CD4-positive, alpha-beta T cell treated with Interleukin-12 subunit alpha and Interleukin-12 subunit beta, for 1 hour (primary cell): ENCODE measurements around the gene FHL2.
"Not testable (repeated sequence)": the region's sequence is repeated elsewhere in the genome, so short reads cannot be mapped to it uniquely, and the experiment has no call there.

Experiments
- DNase-seq: peaks from one replicate; pipeline ENCODE4 v3.0.0-alpha.2; 2020

Gene FHL2

DNA sequence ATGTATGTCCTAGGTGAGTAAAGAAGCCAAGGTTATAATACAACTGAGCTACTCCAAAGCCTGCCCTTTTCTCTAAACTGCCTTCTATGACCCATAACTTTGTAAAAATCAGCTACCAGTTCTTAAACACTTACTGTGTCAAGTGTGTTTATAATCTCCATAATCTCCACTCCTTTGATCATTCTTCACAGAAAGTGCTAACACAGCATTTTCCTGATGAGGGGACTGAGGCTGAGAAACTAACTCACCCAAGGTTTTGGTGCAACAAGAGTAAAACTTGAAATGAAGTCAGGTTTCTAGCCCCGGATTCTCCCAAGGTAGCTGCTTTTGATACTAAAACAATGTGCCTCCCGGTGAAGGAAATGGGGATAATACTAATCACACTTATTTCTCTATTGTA, 63.4 kb downstream of the FHL2 start:
- DNase-seq: no peak

DNA sequence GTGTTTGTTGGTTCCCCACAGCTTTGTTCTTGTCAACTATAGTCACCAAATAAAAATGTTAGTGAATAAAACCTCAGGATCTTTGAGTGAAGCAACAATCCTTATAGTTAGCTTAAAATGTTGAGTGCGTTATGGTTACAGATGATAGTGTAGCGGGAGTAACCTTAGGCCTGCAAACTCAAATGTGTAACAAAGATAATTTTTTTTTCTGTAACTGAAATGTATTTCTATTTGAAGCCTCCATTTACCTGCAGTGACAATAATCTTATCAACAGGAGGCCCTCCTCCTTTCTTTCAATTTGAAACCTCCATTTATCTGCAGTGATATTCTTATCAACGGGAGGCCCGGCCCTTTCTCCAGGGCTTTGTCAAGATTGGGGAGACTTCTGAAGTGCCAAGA, 64.6 kb downstream of the FHL2 start:
- DNase-seq: no peak

DNA sequence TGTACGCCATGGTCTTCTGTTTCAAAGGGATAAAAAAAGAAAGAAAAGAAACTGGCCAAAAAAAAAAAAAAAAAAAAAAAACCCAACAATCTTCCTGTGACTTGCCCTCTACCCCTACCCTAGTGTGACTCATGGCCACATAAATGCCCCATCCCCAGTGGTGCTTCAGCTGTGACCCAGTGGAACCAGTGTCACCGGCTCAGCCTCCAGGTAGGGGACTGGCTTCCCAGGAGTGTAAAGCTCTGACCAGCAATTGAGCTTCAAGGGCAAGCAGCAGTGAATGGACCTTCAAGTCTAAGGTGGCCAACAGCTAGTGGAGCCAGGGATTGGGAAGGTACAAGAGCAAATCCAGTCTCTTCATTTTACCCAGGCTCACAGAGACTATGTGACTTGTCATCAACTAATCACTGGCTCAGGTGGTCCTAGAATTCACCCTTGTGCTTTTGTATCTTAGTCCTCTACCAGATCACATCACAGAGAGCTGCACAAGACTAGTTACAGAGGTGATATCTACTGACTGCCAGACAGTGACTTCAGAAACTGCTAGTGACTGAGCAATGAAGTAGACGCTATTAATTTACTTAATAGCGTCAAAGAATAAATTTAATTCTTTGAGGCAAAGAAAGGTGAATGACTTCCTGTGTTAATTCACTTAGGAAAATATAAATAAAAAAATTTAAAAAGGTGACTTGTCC, 68.0 kb downstream of the FHL2 start:
- DNase-seq: no peak

DNA sequence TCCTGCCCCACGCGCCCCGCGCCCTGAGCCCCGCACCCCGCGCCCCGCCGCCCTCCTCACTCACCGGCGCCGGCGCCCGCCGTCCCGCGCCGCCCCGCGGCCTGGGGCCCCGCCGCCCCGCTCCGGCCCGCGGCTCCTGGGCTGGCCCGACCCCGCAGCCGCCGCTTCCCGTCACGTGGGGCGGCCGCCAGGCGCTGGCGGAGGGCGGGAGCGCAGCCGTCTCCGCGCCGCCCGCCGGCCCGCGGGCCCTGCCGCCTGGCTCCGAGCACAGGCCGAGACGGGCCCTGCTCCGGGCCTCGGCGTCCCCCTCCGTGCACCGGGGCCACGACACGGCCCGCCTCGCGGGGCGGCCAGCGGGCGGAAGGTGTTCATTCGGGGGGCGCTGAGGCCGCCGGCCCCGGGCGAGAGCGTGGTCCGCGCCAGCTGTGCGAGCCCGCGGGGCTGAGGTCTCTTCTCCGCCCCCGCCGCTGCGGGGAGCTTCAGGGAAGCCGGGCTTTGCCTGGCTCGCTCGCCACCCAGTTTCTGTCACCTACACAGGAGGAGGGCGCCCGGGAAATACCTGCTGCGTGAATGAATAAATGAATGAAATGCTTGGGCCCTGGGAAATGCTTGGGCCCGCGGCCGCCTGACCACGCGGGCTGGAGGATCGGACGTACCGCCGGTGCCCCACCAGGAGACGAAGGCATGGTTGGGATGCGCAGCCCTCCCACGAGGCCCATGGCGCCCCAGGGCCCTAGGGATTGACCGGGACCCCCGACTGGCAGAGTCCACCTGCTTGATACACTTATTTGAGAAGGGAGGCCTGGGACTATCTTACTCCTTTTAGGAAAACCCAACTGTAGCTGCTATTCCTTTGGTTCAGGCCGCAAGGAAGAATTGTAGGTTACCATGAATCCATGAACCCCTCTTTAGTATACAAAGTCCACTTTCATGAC, 69.0 kb downstream of the FHL2 start, which contains the start of gene TGFBRAP1:
TSS of gene TGFBRAP1 (minus strand) at position 175 of the 935 bp plus-strand sequence. CDS start 21,434 bp downstream, outside the sequence.
- peak; percentile 63 for DNase-seq

DNA sequence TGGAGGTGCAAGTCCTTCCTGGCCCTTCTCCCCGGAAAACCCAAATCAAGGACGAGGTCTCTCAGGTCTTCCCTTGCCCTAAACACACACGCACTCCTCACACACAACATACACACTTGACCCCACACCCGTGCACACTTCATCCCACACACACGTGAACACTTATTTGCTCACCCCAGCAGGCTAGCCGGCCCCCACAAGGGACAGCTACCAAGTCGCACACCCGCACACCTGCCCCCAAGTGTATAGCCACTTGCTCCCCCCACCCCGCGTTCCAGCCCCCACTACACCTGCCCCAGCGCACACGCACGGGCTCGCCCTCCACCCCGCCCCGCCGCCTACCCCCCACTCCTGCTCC, 69.7 kb downstream of the FHL2 start:
- DNase-seq: no peak

DNA sequence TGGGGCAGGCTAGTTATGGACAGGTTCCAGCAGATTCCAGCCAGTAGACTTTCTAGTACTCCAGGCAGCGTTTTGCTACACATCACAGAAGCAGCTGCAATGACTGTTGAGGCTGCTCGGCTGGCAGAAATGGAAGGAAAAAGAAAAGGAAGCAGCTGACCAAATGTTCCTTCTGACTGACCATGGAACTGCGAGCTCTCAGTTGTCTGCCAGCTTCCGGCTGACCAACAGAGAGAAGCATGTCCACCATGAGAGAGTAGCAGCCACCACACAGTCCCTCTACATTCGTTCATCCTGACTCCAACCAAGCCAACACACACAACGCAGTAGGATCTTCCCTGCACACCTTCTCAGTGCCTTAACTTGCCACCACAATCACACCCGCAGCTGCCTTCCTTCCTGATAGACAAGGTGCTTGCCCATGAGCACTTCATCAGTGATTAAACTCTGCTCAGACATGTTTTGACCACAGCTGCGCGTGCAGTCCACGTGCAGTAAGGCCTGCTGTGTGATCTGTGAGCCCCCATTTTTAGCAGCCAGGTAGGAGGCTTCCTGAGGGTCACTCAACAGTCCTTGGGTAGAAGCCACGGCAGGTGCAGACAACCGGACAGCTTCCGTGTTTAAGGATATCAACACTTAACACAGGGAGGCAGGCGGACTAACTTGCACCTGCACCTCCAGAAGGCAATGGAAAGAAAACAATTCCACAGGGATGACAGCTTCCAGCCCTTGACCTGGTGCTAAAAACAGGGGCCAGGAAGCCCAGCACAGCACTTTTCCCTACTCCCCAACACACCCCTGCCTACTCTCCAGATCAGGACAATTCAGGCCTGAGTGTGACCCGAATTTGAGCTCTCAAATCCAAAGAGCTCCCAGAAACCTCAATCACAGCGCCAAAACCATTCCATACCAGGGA, 70.3 kb downstream of the FHL2 start:
- DNase-seq: peak; percentile 41

DNA sequence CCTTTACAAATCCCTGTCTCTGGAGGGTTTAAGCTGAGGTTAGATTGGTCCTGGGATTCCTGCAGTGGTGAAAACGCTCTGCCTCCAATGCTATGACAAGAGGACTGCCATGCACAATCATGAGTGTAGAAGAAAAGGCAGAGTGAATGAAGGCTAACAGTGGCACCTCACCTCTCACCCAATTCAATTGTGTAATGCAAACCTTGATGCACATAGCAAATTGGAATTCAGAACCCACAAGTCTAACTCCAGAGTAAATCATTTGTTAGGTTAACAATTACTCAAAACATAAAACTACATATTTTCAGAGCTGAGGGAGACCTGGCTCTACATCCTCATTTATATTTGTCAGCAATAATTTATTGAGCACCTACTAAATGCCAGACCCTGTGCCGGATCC, 71.2 kb downstream of the FHL2 start:
- DNase-seq: no peak

DNA sequence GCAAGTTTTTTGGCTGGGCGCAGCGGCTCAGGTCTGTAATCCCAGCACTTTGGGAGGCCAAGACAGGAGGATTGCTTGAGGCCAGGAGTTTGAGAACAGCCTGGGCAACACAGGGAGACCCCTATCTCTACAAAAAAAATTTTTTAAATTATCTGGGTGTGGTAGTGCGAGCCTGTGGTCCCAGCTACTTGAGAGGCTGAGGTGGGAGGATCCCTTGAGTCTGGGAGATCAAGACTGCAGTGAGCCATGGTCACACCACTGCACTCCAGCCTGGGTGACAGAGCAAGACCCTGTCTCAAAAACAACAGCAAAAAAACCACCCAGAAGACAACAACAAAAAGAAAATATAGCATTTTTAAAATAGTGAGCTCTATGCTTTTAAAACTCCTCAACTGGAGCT, 71.6 kb downstream of the FHL2 start:
- not testable (repeated sequence) for DNase-seq

DNA sequence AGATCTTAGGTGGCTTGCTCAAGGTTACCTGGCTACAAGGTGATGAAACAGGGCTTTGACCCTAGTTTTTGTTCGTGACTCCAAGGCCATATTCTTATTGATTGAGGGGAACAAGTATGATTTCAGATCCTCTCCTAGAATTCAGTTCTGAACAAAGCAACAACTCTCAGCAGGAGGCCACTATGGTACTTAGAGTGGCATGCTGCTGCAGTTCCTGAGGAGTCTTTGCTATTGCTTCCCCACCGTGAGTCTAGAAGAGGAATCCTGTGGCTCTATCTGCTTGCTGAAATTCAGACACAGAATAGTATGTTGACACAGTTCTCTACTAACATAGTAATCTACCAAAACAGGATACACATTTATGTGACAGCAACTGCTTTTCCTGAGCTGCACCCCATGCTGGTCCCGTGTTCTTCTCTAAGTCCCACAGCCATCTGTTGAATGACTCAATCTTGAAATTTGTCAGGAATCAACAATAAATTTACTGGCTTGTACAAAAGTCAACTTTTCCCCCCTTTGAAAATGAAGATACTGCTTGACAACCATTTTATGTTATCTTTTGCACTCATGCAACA, 73.4 kb downstream of the FHL2 start:
- no peak for DNase-seq

DNA sequence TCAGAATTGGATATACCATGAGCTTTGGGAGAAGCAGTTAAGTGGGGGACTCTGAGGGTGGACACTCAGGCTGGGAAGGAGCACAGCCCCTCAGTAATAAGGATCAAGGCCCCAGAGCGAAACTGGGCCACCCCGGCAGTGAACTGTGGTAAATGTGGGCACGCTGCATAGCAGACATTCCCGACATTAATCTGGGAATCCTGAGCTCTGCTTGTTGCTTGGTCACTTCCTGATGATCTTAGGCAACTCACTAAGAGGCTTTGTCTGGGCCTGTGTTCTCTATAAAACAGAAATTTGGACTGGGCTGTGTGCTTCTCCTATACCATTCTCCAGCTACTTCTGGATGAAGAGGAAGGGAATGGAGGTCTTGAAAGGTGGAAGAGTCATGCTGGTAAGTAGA, 74.1 kb downstream of the FHL2 start:
- DNase-seq: no peak

DNA sequence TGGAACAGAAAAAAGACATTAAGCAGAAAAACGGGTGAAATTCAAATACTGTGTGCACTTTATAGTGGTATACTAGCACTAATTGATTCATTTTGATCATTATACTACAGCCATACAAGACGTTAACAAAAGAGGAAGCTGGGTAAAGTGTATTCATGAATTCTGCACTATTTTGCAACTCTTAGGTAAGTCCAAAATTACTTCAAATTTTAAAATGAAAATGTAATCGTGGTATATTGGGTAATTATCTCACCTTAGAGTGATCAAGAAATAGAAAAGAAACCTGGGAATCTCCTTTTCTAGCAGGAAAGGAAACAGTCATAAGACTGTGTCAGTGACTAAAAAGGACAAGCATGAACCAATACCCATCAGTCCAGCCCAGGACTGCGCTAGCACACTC, 74.8 kb downstream of the FHL2 start:
- no peak for DNase-seq

DNA sequence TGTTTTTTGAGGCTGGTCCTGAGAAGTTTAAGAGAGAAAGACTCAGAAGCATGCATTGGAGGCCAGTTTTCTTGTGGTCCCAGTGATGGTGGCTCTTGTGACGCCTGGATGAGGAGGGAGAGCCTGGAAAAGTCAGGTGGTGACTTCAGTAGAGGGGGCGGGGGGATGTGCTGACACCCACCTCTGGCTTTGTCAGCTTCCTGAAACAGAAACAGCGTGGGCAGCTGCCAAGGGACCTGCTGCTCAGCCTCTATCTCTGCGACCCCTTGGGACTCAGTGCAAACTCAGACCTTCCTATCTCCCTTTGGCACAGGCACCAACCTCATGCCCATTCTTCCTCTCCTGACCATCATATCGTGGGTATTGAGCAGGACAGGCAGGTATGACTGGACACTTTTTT, 75.7 kb downstream of the FHL2 start:
- DNase-seq: no peak

DNA sequence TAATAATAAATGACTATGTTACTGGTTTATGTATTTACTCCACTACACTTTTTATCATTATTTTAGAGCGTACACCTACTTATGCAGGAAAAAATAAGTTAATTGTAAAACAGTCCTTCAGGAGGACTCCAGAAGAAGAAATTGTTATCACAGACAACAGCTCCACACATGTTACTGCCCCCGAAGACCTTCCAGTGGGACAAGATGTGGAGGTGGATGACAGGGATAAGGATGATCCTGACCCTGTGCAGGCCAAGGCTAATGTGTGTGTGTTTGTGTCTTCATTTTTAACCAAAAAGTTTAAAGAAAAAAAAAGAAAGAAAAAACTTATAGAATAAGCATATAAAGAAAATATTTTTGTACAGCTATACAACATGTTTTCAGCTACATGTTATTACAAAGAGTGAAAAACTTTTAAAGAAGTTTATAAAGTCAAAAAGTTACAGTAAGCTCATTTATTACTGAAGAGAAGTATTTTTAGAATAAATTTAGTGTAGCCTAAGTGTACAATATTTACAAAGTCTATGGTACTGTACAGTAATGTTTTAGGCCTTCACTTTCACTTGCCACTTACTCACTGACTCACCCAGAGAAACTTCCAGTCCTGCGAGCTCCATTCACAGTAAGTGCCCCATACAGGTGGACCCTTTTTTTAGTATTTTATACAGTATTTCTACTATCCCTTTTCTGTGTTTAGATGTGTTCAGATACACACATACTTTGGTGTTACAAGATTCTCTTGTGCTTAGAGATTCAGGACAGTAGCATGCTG, 76.8 kb downstream of the FHL2 start:
- no peak for DNase-seq

DNA sequence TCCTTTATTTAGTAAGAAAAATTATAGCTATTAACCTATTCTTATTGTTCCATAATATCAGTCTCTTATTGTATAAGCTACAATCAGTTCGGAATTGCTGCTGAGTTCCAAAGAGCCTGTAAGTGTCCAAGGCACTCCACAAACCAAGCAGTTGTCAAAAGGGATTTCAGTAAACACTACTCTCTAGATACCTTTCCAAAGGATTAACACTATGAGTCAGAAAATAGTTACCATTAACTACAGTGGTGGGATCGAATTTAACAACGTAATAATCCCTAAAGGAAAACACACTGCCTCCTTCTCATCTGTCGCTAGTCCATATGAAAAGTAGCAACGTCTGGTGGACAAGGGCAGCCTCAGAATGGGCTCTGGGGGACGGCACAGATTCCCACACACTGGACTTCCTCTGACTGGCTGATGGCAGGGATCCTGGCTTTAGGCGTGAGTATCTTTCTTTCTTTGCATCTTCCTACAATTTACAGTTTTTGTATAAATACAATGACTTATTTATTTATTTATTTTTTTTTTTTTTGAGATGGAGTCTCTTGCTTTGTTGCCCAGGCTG, 78.1 kb downstream of the FHL2 start:
- DNase-seq: no peak

DNA sequence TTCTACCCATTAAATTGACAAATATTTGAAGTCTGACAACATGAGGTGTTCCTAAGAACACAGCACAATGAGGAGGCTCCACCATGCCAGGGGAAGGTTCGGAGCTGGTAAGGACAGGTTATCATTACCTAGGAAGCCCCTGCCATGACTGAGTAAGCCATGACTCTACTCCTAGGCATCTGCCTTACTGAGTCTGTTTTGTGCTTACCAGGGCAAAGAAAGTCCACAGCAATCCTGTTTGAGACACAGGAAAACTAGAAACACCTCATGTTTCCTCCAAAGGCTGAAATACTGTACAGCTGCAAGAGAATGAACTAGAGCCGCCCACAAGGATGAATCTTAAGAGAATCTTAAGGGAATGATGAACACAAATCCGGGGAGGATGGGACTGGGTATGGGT, 80.9 kb downstream of the FHL2 start:
- no peak for DNase-seq

DNA sequence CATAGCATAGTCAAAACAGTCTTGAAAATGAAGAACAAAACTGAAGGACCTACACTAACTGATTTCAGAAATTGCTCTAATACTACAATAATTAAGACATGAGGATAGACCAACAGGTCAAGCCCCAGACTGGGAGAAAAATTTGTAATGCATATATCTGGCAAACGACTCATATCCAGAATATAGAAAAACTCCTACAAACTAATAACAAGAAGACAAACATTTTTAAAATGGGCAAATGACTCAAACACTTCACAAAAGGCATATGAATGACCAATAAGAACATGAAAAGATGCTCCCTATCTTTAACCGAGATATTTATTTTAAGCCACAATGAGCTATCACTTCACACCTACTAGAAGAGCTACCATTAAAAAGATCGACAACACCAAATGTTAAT, 83.5 kb downstream of the FHL2 start:
- no peak for DNase-seq

DNA sequence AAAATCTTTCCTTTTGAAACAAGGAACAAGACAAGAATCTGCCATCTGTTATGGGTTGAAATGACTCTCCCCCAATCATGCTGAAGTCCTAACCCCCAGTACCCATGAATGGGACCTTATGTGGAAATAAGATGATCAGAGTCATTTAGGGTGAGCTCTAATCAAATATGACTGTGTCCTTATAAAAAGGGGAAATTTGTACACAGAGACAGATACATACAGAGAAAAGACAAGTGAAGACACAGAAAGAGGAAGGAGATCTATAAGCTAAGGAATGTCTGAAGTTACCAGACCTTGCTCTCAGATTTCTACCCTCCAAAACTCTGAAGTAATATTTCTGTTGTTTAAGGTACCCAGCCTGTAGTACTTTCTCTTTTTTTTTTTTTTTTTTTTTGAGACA, 85.0 kb downstream of the FHL2 start:
- DNase-seq: no peak
